ENCODE measurements around the gene REV3L.

GRCh38 chr6:111517965-111518364 is 34.9 kb upstream of the REV3L start:
- no peak for TF ChIP-seq CTCF (IDR thresholded peaks at IDR 0.05; ENCODE audit: insufficient read depth, low read length, poor library complexity, severe bottlenecking)
- no peak for TF ChIP-seq EZH2phosphoT487 (conservative IDR thresholded peaks at IDR 0.05; ENCODE audit: low read length)

Measured in SU-DHL-6 (cell line).